ENCODE measurements around the gene ANKRD37.

DNA sequence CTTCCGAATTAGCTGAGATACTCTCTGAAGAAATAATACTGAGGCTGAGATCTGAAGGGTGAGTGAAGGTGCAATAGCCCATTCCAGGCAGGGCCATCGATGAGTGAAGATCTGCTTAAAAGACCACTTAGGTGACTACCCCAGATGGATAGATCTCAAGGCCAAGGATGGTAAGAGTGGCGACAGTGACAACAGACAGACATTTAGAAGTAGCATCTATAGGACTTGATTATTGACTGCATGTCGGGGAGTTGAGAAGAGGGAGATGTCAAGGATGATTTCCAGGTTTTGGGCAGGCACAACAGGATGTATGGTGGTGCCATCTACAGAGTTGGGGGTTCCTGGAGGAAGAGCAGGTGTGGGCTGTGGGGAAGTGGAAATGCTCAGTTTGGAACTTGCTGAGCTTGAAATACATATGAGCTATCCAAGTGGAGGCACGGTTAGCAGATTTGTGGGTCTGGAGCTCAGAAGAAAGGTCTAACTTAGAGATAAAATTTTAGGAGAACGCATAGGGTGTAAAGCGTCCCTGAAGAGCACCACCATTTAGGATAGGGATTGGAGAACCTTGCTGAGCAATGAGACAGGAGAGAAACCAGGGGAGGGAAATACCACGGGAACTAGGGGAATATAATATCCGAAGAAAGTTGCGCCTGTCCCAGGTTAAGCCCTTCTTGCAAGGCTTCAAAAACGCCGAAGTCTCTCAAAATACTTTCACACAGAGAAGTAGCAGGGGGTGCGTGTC, 28.4 kb downstream of the ANKRD37 start:
- TF ChIP-seq, protein P1, sequence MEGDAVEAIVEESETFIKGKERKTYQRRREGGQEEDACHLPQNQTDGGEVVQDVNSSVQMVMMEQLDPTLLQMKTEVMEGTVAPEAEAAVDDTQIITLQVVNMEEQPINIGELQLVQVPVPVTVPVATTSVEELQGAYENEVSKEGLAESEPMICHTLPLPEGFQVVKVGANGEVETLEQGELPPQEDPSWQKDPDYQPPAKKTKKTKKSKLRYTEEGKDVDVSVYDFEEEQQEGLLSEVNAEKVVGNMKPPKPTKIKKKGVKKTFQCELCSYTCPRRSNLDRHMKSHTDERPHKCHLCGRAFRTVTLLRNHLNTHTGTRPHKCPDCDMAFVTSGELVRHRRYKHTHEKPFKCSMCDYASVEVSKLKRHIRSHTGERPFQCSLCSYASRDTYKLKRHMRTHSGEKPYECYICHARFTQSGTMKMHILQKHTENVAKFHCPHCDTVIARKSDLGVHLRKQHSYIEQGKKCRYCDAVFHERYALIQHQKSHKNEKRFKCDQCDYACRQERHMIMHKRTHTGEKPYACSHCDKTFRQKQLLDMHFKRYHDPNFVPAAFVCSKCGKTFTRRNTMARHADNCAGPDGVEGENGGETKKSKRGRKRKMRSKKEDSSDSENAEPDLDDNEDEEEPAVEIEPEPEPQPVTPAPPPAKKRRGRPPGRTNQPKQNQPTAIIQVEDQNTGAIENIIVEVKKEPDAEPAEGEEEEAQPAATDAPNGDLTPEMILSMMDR (IDR thresholded peaks at IDR 0.05) = no peak
- no peak for TF ChIP-seq EZH2phosphoT487 (IDR thresholded peaks at IDR 0.05)

Data from neural progenitor cell (in vitro differentiated cells).